Measurements from ENCODE around the gene NLRP14.

Gene NLRP14

DNA sequence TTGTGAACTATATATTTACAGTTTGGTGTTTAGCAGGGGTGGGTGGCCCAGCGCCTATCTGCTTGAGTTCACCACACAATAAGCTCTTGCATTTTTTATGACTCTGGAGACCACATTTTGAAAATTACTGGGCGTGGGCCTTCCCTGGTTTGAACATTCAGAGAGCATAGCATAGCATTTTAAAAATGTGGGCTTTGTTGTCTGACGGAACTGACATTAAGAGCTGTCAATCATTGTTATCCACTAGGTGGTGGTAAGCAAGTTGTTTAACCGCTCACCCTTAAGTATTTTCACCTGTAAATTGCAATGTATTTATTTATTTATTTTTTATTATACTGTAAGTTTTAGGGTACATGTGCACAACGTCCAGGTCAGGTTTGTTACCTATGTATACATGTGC is 1.0 kb downstream of the NLRP14 start:
- TF ChIP-seq, protein P1, sequence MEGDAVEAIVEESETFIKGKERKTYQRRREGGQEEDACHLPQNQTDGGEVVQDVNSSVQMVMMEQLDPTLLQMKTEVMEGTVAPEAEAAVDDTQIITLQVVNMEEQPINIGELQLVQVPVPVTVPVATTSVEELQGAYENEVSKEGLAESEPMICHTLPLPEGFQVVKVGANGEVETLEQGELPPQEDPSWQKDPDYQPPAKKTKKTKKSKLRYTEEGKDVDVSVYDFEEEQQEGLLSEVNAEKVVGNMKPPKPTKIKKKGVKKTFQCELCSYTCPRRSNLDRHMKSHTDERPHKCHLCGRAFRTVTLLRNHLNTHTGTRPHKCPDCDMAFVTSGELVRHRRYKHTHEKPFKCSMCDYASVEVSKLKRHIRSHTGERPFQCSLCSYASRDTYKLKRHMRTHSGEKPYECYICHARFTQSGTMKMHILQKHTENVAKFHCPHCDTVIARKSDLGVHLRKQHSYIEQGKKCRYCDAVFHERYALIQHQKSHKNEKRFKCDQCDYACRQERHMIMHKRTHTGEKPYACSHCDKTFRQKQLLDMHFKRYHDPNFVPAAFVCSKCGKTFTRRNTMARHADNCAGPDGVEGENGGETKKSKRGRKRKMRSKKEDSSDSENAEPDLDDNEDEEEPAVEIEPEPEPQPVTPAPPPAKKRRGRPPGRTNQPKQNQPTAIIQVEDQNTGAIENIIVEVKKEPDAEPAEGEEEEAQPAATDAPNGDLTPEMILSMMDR (IDR thresholded peaks at IDR 0.05; ENCODE audit: insufficient read depth, missing control alignments): no peak
- DNase-seq (ENCODE audit: insufficient read length, low spot score) (no peak), FAIRE-seq (no peak)

DNA sequence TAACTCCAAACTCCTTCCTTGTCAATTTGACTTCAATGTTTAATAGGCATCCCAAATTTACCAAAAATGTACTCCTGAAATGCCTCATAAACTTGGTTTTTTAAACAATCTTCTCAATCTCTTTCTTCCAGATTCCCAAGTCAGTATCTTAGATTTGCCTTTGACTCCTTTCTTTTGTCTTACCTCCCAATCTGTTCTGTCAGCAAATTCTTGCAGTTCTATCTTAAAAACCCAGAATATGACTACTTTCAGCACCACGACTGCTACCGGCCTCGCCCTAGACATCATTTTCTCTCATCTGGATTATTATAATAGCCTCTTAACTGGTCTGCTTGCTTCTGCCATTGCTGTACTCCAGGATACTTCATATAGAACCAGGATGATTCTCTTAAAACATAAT is 7.9 kb downstream of the NLRP14 start:
- no peak for DNase-seq (ENCODE audit: insufficient read length, low spot score)
- no peak for FAIRE-seq
- TF ChIP-seq, protein P1 (IDR thresholded peaks at IDR 0.05; ENCODE audit: insufficient read depth, missing control alignments): no peak

DNA sequence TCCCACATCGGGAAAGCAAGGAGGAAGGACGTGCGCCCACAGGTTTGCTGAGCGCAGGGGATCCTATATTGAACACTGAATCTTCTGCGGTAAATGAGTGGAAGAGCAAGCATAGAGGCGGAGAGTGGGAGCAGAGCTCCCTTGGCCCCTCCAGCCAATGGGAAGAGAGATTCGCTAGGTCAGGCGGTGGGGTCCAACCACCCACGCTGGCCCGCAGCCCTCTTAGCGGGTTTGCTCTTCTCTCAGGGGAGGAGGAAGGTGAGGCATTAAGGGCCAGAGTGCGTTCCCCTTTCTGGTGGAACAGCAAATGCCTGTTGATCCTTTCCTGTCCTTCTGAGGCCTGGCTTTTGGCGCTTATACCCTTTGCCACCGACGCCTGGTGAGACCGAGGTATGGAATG is 10.6 kb downstream of the NLRP14 start:
- TF ChIP-seq, protein P1 (IDR thresholded peaks at IDR 0.05; ENCODE audit: insufficient read depth, missing control alignments): no peak
- no peak for FAIRE-seq
- DNase-seq (ENCODE audit: insufficient read length, low spot score): no peak

DNA sequence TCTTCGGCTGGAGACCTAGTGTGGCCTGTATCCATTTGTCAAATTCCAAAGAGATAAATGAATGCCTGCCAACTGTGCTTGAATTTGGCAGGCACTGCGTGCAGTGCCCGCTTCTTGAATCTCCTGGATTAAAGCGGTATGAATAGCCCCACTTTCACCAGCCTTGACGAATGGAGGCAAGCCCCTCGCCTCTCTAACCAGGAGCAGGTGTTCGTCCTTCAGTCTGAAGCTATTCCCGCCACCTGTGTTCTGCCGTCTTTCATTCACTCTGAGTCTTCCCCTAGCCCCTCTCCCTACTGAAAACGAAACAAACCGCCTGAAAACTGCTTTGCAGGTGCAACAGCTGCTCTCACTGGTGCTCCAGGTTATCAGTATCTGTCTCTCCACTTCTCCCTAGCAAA is 11.2 kb downstream of the NLRP14 start:
- no peak for DNase-seq (ENCODE audit: insufficient read length, low spot score)
- no peak for FAIRE-seq

DNA sequence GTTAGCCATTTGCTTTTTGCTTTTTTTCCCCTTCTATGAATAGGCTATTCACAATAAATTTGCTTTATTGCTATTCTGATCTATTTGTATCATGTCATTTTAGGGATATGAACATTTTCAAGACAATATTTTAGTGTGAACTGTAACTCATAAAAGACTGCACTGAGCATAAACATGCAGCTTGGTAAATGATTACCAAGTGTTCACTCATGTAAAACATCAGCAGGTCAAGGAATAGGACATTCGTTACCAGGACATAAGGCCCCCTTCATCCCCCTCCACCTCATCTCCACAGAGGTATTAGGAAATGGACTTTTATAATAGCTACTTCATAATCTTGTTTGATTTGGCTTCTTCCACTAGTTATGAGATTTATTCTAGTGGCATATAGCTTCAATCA is 12.4 kb downstream of the NLRP14 start:
- FAIRE-seq: no peak
- DNase-seq (ENCODE audit: insufficient read length, low spot score): no peak
- TF ChIP-seq, protein P1 (IDR thresholded peaks at IDR 0.05; ENCODE audit: insufficient read depth, missing control alignments): no peak

More for the DNA sequence above, 11.2 kb downstream of the NLRP14 start:
- TF ChIP-seq, protein P1 (IDR thresholded peaks at IDR 0.05; ENCODE audit: insufficient read depth, missing control alignments): no peak

DNA sequence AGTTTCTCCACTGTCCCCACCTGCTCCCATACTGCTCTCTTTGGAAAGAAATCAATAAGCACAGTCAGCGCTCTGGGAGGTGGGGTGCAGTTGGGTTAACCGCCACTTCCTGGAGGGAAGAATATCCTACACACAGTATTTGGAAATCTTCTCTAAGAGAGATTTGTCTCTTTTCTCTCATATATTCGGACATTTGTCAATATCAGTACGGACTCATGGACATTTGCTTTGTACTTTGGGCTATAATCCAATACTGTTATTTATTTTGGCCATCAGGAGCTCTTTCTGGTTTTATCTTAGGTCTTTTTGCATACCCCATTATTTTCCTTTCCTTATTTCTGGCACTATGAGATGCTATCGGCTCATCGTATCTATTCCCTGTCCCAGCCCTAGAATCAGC is 13.7 kb downstream of the NLRP14 start:
- TF ChIP-seq, protein P1 (IDR thresholded peaks at IDR 0.05; ENCODE audit: insufficient read depth, missing control alignments): no peak
- DNase-seq (ENCODE audit: insufficient read length, low spot score) (no peak), FAIRE-seq (no peak)

DNA sequence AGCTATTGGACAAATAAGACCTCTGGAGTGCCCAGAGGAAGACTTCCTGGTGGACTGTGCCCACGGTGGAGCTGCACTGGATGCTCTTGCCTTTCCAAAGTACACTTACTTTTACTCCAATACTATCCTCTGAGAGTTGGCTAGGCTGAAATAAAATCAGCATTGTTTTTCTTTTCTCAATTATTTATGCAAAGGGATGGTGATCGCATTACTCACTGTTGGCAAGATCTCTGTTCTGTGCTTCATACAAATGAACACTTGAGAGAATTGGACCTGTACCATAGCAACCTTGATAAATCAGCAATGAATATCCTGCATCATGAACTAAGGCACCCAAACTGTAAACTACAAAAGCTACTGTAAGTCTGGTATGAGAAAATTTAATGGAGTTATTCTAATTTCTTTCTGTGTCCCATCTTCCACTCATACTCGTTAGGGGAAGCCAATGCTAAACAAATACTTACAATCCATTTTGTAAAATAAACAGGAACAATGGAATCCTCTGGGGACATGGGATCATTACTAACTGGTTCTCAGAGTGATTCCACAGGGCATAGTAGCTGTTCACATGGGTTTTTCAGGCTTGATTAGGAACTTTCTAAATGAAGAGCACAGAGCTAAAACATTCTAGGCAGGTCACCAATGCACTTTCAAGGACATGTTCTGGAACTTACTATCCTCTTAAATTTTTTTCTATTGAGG is 26.3 kb downstream of the NLRP14 start:
- no peak for DNase-seq (ENCODE audit: insufficient read length, low spot score)
- TF ChIP-seq, protein P1 (IDR thresholded peaks at IDR 0.05; ENCODE audit: insufficient read depth, missing control alignments): no peak
- FAIRE-seq: no peak
